GM12892 (cell line): ENCODE data around the gene CHMP6.
A peak's percentile ranks its signal among the peaks of the same experiment; 100 is the strongest.
"Not testable (repeated sequence)": the region's sequence is repeated elsewhere in the genome, so short reads cannot be mapped to it uniquely, and the experiment has no call there.

Experiments used
- DNase-seq: peaks from one replicate; pipeline ENCODE4 v3.0.0; 2011; ENCODE audit not compliant: insufficient read length
- FAIRE-seq: peaks from 2 replicates; lab custom pipeline; 2011; peaks lifted over from hg19 to GRCh38; lab: Jason Lieb, UNC
- POLR2A ChIP-seq: IDR thresholded peaks from 2 replicates; pipeline ENCODE4 v1.6.1; 2011; ENCODE audit warnings: low read depth, low read length, control low read depth
- POLR2AphosphoS5 ChIP-seq: IDR thresholded peaks from 2 replicates; pipeline ENCODE4 v1.6.1; 2011; ENCODE audit warnings: low read depth, low read length, control low read depth
- TAF1 ChIP-seq: IDR thresholded peaks from 2 replicates; pipeline ENCODE4 v1.6.1; 2011; ENCODE audit warnings: low read depth, mild to moderate bottlenecking, control low read depth, low read length, borderline replicate concordance

Gene CHMP6

DNA sequence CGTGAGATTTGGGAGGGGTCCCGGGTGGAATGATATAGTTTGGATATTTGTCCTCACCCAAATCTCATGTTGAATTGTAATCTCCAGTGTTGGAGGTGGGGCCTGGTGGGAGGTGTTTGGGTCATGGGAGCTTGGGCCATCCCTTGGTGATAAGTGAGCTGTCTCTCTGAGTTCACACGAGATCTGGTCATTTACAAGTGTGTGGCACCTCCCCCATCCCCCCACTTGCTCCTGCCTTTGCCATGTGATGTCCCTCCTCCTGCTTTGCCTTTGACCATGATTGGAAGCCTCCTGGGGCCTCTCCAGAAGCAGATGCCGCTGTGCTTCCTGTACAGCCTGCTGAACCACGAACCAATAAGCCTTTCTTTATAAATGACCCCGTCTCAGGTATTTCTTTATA lies 22.0 kb downstream of the CHMP6 start:
- DNase-seq (no peak), FAIRE-seq (no peak)
- no peak for TF ChIP-seq TAF1
- TF ChIP-seq POLR2AphosphoS5, result no peak
- TF ChIP-seq POLR2A, result no peak

- FAIRE-seq, result no peak
- DNase-seq, result no peak
- no peak for TF ChIP-seq POLR2AphosphoS5
- TF ChIP-seq POLR2A, result no peak
- no peak for TF ChIP-seq TAF1
Measured at GRCh38 chr17:81015136-81015535, 23.5 kb downstream of the CHMP6 start.

- TF ChIP-seq TAF1, result no peak
- TF ChIP-seq POLR2AphosphoS5, result no peak
- TF ChIP-seq POLR2A, result no peak
- DNase-seq (no peak), FAIRE-seq (no peak)
Measured at GRCh38 chr17:81016575-81016974, 24.9 kb downstream of the CHMP6 start.

DNA sequence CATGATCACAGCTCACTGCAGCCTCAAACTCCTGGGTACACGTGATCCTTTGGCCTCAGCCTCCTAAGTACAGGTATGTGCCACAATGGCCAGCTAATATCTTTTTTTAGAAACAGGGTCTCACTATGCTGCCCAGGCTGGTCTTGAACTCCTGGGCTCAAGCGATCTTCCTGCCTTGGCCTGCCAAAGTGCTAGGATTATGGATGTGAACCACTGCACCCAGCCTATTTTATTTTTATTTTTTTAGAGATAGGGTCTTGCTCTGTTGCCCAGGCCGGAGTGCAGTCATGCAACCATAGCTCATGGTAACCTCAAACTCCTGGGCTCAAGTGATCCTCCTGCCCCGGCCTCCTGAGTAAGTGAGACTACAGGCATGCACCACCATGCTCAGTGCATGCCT lies 25.7 kb downstream of the CHMP6 start:
- DNase-seq, FAIRE-seq: not testable (repeated sequence)

- FAIRE-seq (no peak), DNase-seq (peak; percentile 12)
- TF ChIP-seq TAF1 (0 out of 2 replicates have a peak, but pooled peaks have one; percentile 10), POLR2AphosphoS5 (no peak)
Measured at GRCh38 chr17:81018044-81018802, 26.6 kb downstream of the CHMP6 start.

DNA sequence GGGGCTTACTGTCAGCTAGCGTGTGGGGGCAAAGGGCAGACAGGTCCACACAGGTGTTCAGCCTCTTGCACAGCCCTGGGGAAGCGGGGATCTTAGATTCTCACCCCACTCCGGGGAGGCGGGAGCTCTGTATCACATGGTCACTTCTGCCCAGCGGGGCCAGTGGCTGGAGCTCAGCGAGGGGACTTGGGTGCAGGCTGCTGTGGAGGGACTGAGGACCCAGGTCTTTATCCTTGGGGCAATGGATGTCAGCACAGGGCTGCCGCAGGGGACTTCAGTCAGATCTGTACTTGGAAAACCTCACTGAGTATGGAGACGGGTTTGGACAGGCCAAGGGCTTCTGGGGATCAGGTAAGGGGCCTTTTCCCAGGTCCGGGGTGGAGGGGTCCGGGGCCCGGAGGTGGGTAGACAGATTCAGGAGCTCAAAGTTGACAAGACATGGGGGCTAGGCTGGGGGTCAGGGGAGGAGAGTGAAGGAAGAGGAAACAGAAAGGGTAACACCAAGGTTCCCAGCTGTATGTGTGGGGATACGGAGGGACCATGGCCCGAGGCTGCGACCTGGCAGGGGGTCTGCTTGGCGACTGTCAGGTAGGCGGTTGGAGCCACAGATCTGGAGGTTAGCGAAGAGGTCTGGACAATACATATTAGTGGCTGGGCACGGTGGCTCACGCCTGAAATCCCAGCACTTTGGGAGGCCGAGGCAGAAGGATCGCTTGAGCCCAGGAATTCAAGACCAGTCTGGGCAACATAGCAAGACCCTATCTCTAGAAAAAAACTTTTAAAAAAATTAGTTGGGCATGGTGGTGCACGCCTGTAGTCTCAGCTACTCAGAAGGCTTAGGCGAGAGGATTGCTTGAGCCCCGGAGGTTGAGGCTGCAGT lies 28.2 kb downstream of the CHMP6 start:
- TF ChIP-seq POLR2A (no peak), POLR2AphosphoS5 (no peak), TAF1 (no peak)
- DNase-seq (no peak), FAIRE-seq (no peak)

- no peak for FAIRE-seq
- TF ChIP-seq TAF1 (no peak), POLR2A (no peak), POLR2AphosphoS5 (no peak)
- DNase-seq, result peak; percentile 3
Measured at GRCh38 chr17:81020443-81020766, 28.8 kb downstream of the CHMP6 start.

DNA sequence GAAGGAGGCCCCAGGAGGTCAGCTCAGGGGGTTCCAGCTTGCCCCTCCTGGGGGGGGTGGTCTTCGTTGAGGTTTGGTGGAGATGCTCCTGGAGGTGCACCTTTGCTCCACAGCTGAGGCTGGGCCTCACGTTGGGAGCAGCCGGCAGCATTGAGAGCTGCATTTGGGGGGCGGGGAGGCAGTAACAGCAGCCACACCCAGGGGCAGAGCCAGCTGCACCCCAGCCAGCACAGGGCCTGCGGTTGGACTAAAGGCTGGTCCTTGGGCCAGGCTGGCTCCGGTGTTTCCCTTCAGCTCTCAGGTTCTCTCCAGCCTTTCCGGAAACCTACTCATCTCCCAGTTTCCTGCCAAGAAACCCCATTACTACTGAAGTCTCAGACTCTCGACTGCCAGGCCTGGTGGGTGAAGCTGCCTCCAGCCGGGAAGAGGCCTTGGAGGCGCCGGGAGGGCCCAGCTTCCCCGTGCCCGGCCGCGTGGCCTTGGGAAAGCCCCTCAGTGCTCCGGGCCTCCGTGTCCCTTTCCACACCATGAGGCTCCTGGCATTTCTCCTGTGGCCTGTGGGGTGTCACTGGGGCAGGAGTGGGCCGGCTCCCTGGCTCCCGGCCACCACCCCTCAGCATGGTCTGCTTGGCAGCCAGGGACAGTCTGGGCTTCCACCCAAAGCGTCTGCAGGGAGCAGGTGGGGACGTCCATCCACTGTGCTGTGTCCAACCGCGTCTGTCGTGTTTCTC lies 29.3 kb downstream of the CHMP6 start:
- no peak for TF ChIP-seq POLR2A
- no peak for TF ChIP-seq POLR2AphosphoS5
- TF ChIP-seq TAF1, result no peak
- FAIRE-seq, result no peak
- peak; percentile 17 for DNase-seq

DNA sequence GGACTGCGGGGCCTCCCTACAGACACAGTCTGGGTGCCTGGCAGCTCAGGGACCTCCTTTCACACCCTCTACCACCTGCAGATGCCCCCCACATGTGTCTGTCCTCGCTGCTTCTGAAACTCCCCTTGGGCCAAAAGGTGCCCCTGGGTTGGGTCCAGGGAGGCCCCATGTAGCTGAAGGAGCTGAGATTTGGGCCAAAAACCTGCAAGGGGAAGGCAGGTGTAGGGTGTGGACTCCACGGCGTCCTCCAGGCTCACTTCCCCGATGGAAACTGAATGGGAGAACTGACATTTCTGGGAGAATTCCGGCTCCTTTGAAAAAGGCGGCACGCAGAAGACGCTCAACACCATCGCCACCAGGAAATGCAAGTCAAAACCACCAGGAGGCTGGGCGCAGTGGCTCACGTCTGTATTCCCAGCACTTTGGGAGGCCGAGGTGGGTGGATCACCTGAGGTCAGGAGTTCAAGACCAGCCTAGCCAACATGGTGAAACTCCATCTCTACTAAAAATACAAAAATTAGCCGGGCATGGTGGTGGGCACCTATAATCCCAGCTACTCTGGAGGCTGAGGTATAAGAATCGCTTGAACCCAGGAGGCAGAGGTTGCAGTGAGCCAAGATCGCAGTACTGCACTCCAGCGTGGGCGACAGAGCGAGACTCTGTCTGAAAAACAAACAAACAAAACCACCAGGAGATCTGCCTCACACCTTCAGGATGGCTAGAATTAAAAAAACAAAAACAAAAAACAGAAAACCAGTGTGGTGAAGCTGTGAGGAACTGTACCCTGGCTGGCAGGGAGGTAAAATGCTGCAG lies 30.1 kb downstream of the CHMP6 start:
- TF ChIP-seq POLR2AphosphoS5 (no peak), TAF1 (no peak), POLR2A (no peak)
- DNase-seq (peak; percentile 20), FAIRE-seq (no peak)

GRCh38 chr17:81022344-81022676 lies 30.7 kb downstream of the CHMP6 start:
- DNase-seq, result no peak
- no peak for TF ChIP-seq POLR2AphosphoS5
- TF ChIP-seq TAF1, result no peak
- no peak for TF ChIP-seq POLR2A
- FAIRE-seq, result no peak
